SK-N-MC (cell line): Measurements from ENCODE around the gene NSRP1.

Experiments used
- DNase-seq: peaks from one replicate; pipeline ENCODE4 v3.0.0-alpha.2; 2011; ENCODE audit warnings: low read depth, low spot score
- H3K27ac ChIP-seq: fragments of 200-600 bp; sonication (generic); 2 replicates; pipeline ENCODE4 v1.5.1; 2016; ENCODE audit warnings: mixed run types
- H3K36me3 ChIP-seq: fragments of 200-600 bp; sonication (generic); 2 replicates; pipeline ENCODE4 v1.6.1; 2017; ENCODE audit warnings: antibody characterized with exemption, low read length, mixed read lengths; ENCODE audit not compliant: insufficient read depth
- H3K4me3 ChIP-seq: fragments of 200-600 bp; sonication (generic); 2 replicates; pipeline ENCODE4 v1.5.1; 2016
- H3K9ac ChIP-seq: fragments of 200-600 bp; sonication (generic); 2 replicates; pipeline ENCODE4 v1.8.0; 2017; ENCODE audit warnings: mixed run types, mixed read lengths; ENCODE audit not compliant: insufficient read length
- H3K9me3 ChIP-seq: fragments of 200-600 bp; sonication (generic); 2 replicates; pipeline ENCODE4 v1.6.1; 2017; ENCODE audit warnings: low read depth, mild to moderate bottlenecking, antibody characterized with exemption, low read length, moderate library complexity, mixed read lengths
- EZH2 ChIP-seq: fragments of 200-600 bp; sonication (generic); IDR thresholded peaks from one replicate; pipeline ENCODE4 v1.6.1; 2017; ENCODE audit warnings: antibody characterized with exemption
- FOXP2 ChIP-seq: optimal IDR thresholded peaks from 2 replicates; pipeline ENCODE3; 2011; ENCODE audit warnings: mild to moderate bottlenecking, moderate library complexity; ENCODE audit not compliant: insufficient read depth; ENCODE audit errors: extremely low read length, control extremely low read depth
- POLR2AphosphoS5 ChIP-seq: IDR thresholded peaks from 2 replicates; pipeline ENCODE4 v1.6.1; 2012; ENCODE audit warnings: mild to moderate bottlenecking, low read depth, low read length, borderline replicate concordance

The NSRP1 gene

DNA sequence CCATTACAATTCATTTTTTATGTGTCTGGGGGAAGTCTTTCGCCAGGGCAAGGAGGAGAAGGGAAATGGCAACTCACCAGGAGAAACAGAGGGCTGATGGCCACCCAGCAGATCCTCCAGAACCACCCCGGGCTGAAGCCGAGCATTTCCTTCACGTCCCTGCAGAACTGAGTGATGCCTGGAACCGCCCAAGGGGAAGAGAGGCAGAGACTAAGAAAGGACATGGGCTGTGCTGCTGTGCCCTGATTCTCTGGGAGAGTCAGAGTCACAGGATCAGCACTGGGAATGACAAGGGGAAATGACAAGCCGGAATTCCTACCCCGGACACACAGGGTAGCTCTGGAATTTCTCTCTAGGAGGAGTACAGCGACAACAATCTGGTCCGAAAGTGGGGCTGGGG lies 91.0 kb downstream of the NSRP1 start:
- Histone ChIP-seq H3K9me3 (no peaks in the 10 kb centered on the region), H3K27ac (no peak overlapping the region), H3K36me3 (no peaks in the 10 kb centered on the region), H3K4me3 (no peak overlapping the region), H3K9ac (no peak overlapping the region)
- no peak for DNase-seq
- TF ChIP-seq EZH2 (no peak), POLR2AphosphoS5 (no peak), FOXP2 (no peak)

DNA sequence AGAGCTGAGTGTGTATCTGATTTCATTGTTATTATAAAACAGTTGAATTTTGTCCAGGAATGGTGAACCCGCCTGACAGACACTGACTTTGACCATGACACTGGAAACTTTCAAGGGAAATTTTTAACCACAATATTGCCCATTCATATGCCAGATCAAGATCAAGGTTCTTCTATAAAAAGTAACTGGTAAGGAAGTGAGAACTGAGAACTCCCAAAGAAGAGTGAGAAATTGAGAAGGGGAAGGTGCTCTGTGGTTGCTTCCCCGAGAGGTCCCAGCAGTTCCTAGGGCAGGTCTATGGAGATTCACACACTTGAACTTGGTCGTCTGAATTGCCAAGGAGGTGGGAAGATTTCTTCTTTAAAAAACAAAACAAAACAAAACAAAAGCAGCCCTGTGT lies 91.6 kb downstream of the NSRP1 start:
- Histone ChIP-seq H3K36me3 (no peaks in the 10 kb centered on the region), H3K9ac (no peak overlapping the region), H3K9me3 (no peaks in the 10 kb centered on the region), H3K4me3 (no peak overlapping the region), H3K27ac (no peak overlapping the region)
- no peak for DNase-seq
- TF ChIP-seq EZH2 (no peak), FOXP2 (no peak), POLR2AphosphoS5 (no peak)

DNA sequence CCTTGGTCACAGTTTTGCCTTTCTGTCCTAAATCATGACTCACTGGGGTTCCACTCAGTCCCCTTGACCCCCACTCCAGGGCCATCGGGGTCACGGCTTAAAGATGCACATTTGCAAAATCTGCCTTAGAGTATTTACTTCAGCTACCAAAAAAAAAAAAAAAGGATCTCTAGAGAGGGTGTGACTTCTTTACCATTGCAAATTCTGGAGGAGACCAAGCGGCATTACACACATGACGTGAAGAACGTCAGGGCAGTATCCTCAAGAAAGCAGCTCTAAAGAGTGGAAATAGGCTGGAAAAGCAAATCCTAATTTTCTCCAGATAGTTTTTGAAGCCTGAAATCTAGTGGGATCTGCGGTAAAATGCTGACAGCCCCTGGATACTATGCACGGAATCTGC lies 93.3 kb downstream of the NSRP1 start:
- Histone ChIP-seq H3K9me3 (no peaks in the 10 kb centered on the region), H3K9ac (no peak overlapping the region), H3K4me3 (no peak overlapping the region), H3K36me3 (no peaks in the 10 kb centered on the region), H3K27ac (no peak overlapping the region)
- TF ChIP-seq FOXP2 = no peak
- TF ChIP-seq EZH2 = no peak
- no peak for TF ChIP-seq POLR2AphosphoS5
- DNase-seq = no peak

DNA sequence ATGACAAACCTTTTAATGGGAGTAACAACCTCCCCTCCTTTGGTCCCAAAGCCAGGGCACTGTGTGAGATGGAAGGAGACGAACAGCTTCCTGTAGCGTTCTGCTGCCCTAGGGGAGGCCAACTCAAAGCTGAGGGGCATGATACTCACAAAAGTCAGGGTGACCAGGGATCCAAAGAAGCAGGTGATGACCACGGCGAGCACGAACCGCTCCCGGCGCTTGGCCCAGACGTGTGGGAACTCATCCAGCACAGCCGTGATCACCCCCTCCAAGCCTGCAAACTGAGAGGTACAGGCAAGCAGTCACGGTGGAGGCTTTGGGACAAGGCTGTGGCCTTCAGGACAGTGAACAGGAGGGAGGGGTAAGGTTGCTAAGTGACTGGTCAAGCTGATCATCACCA lies 93.8 kb downstream of the NSRP1 start:
- TF ChIP-seq EZH2 (no peak), FOXP2 (no peak), POLR2AphosphoS5 (no peak)
- DNase-seq = no peak
- no peak overlapping the region for H3K27ac ChIP-seq
- H3K9me3 ChIP-seq = no peaks in the 10 kb centered on the region
- H3K36me3 ChIP-seq = no peaks in the 10 kb centered on the region
- H3K9ac ChIP-seq = no peak overlapping the region
- no peak overlapping the region for H3K4me3 ChIP-seq

DNA sequence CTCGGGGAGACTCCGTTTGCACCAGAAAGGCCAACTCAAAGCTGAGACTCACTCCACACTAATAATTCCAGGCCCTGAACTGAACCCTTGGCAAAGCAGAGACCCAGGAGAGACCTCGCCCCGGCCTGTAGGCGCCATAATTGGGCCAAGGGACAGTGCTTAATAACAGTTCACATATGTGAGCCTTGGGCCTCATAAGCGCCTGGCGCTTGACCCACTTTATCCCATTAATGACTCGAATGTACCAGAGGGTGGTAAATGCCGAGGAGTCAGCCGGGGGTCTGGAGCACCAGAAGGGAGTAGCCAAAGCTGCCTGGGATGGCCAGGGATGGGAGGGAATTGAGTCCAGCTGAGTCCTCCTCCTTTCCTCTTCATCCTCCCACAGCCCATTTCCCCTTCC lies 94.3 kb downstream of the NSRP1 start:
- no peak for DNase-seq
- Histone ChIP-seq H3K27ac (no peak overlapping the region), H3K9ac (no peak overlapping the region), H3K4me3 (no peak overlapping the region), H3K9me3 (no peaks in the 10 kb centered on the region), H3K36me3 (no peaks in the 10 kb centered on the region)
- no peak for TF ChIP-seq POLR2AphosphoS5
- no peak for TF ChIP-seq FOXP2
- no peak for TF ChIP-seq EZH2

DNA sequence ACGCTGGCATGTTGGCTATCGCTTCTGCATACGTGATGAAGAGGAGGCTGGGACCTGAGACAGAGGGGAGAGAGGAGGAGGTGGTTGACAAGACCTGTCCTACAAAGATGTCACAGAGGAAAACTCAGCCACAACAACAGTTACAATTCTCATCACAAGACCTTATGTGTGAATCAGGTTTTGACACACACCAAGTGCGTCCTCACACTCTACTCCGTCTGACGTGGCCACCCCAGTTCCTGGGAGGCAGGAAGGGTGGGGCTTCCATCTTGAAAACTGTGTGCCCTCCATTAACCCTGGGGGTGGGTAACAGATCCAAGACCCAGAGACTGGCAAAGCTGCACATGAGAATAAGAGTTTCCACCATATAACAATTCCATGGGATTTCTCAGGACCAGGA lies 94.8 kb downstream of the NSRP1 start:
- DNase-seq = no peak
- Histone ChIP-seq H3K27ac (no peak overlapping the region), H3K4me3 (no peak overlapping the region), H3K36me3 (no peaks in the 10 kb centered on the region), H3K9me3 (no peaks in the 10 kb centered on the region), H3K9ac (no peak overlapping the region)
- TF ChIP-seq FOXP2 (no peak), EZH2 (no peak), POLR2AphosphoS5 (no peak)

DNA sequence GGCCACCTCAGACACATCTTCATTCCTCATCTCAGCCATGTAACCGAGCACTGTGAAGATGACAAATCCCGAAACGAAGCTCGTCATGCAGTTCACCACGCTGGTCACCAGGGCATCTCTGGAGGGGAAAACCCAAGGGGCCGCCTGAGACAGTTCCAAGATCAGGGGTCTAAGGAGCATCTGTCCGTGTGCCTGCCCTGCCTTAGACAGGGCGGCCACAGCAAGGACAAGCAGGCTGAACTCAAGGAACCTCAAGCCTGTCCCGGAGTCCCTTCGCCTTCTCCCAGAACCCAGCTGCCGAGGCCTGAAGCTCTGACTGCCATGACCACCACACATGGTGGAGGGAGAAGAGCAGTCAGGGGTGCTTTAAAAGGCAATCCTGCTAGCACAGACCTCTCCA lies 96.1 kb downstream of the NSRP1 start:
- H3K27ac ChIP-seq = no peak overlapping the region
- no peak overlapping the region for H3K4me3 ChIP-seq

DNA sequence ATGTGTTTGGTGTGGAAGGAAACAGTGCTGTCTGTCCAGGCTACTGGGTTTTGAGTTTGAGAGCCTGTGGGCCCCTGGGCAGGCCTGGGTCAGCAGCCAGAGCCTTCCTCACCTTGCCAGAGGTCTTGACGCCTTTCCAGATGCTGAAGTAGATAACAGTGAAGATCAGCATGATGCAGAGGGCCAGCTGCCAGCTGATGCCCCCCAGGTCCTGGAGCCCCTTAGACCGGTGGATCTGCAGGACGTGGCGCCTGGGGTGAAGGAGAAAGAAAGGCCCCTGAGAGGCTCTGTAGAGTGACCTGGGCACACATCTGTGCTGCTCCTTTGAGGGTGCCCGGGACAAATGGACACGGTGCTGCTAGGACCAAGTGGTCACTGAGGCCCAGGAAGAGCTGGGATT lies 100.4 kb downstream of the NSRP1 start:
- Histone ChIP-seq H3K36me3 (no peaks in the 10 kb centered on the region), H3K9ac (no peak overlapping the region), H3K27ac (no peak overlapping the region), H3K9me3 (no peaks in the 10 kb centered on the region), H3K4me3 (no peak overlapping the region)
- DNase-seq = no peak
- no peak for TF ChIP-seq POLR2AphosphoS5
- no peak for TF ChIP-seq EZH2
- TF ChIP-seq FOXP2 = no peak

More for the DNA sequence above, 96.1 kb downstream of the NSRP1 start:
- TF ChIP-seq POLR2AphosphoS5 (no peak), FOXP2 (no peak), EZH2 (no peak)
- Histone ChIP-seq H3K36me3 (no peaks in the 10 kb centered on the region), H3K9me3 (no peaks in the 10 kb centered on the region), H3K9ac (no peak overlapping the region)
- no peak for DNase-seq

DNA sequence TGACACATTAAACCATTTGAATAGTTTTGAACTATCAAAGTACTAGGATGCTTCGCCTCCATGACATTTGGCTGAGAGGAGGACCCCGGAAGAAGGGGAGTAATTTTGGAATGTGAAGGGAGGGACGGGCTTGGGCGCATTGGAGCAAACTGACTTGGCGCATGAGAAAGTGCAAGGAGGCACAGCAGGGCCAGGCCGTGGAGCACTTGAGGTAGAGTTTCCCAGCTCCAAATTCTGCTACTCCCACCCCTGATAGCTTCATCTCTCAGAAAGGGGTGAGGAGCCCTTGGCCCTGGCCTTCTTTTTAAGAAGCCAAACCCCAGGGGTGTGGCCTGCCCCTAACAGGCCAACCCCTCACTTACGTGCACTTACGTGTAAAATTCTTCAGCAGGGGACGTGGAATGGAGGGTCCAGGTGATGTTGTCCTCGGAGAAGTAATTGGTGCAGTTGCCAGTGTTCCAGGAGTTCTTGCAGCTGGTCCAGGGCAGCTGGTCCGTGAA lies 101.2 kb downstream of the NSRP1 start:
- H3K4me3 ChIP-seq = no peak overlapping the region
- DNase-seq = no peak
- H3K9me3 ChIP-seq = no peaks in the 10 kb centered on the region
- no peak overlapping the region for H3K9ac ChIP-seq
- TF ChIP-seq EZH2 (no peak), FOXP2 (no peak), POLR2AphosphoS5 (no peak)
- H3K36me3 ChIP-seq = no peaks in the 10 kb centered on the region
- no peak overlapping the region for H3K27ac ChIP-seq
